Tracheal epithelial cell (primary cell): ENCODE data around the gene DPEP2. TPM values are rescaled to one million over a fixed set of nuclear protein-coding genes. Genes with fewer than 3 reads are reported as not detected.

ENCODE experiments used
- total RNA-seq: library from RNA; depleted of rRNA; stranded (reverse); fragments of >200 nt; gene quantifications from 2 replicates; pipeline ENCODE4 v1.2.1, GENCODE V29; 2014

Gene DPEP2
- total RNA-seq = under 0.01 TPM in 1 of 2 replicates, not detected in the other

GRCh38 chr16:67998779-67999688, at the start of gene DPEP2:
Gene DPEP2, minus strand, starts transcription at chr16:67999484. Its CDS starts 6,272 bp downstream, at chr16:67993212.

GRCh38 chr16:68022728-68023537, 23.6 kb upstream of the DPEP2 start, which contains the start of the genes DDX28 and DUS2:
Gene DDX28, minus strand, starts transcription at chr16:68023232. Its CDS starts 30 bp downstream, at chr16:68023202.
Gene DUS2, plus strand, starts transcription at chr16:68023284. Its CDS starts 14,740 bp downstream, at chr16:68038024.

GRCh38 chr16:68015681-68016080, 16.4 kb upstream of the DPEP2 start, which contains the start of gene DPEP2NB:
Gene DPEP2NB, minus strand, starts transcription at chr16:68015911. Its CDS starts 141 bp downstream, at chr16:68015770.

GRCh38 chr16:67979955-67980678, 19.2 kb downstream of the DPEP2 start, which contains the start of gene DPEP3:
Gene DPEP3, minus strand, starts transcription at chr16:67980499. Its CDS starts 119 bp downstream, at chr16:67980380.

GRCh38 chr16:67968400-67969253, 30.7 kb downstream of the DPEP2 start, which contains the start of gene SLC12A4:
Gene SLC12A4, minus strand, starts transcription at chr16:67968637. Its CDS starts 84 bp downstream, at chr16:67968553.

GRCh38 chr16:67943619-67944504, 55.4 kb downstream of the DPEP2 start, which contains the start of gene LCAT:
Gene LCAT, minus strand, starts transcription at chr16:67944120. Its CDS starts 19 bp downstream, at chr16:67944101.

Other genes starting within 250 kb of the DPEP2 start
- gene RANBP10, start 192.9 kb downstream of the DPEP2 start, total RNA-seq = 3.2 and 3.4 TPM in 2 replicates
- 0.85 TPM in 1 of 2 replicates, not detected in the other for gene TSNAXIP1, start 192.6 kb downstream of the DPEP2 start, total RNA-seq
- gene THAP11, start 157.2 kb downstream of the DPEP2 start, total RNA-seq = 33.5 and 58.0 TPM in 2 replicates
- 120 and 223 TPM in 2 replicates for gene NUTF2, start 152.6 kb downstream of the DPEP2 start, total RNA-seq
- gene CENPT, start 151.8 kb downstream of the DPEP2 start, total RNA-seq = 8.1 and 19.8 TPM in 2 replicates
- gene EDC4, start 126.4 kb downstream of the DPEP2 start, total RNA-seq = 37.9 and 48.0 TPM in 2 replicates
- 1.7 TPM in 1 of 2 replicates, not detected in the other for gene NRN1L, start 114.6 kb downstream of the DPEP2 start, total RNA-seq
- 8.2 and 13.6 TPM in 2 replicates for gene PSKH1, start 106.2 kb downstream of the DPEP2 start, total RNA-seq
- 0.24 TPM in 1 of 2 replicates, not detected in the other for gene CTRL, start 67.6 kb downstream of the DPEP2 start, total RNA-seq
- 19.2 and 61.2 TPM in 2 replicates for gene PSMB10, start 62.6 kb downstream of the DPEP2 start, total RNA-seq
- gene LCAT, start 55.4 kb downstream of the DPEP2 start, total RNA-seq = 1.4 and 3.2 TPM in 2 replicates
- gene SLC12A4, start 30.8 kb downstream of the DPEP2 start, total RNA-seq = 22.2 and 41.4 TPM in 2 replicates
- not detected in 2 replicates for gene DPEP3, start 19.0 kb downstream of the DPEP2 start, total RNA-seq
- gene DPEP2NB, start 16.4 kb upstream of the DPEP2 start, total RNA-seq = not detected in 2 replicates
- 14.3 and 14.5 TPM in 2 replicates for gene DDX28, start 23.7 kb upstream of the DPEP2 start, total RNA-seq
- gene DUS2, start 23.8 kb upstream of the DPEP2 start, total RNA-seq = 17.7 and 19.8 TPM in 2 replicates
- 4.6 and 11.7 TPM in 2 replicates for gene NFATC3, start 85.9 kb upstream of the DPEP2 start, total RNA-seq
- gene ESRP2, start 236.6 kb upstream of the DPEP2 start, total RNA-seq = 27.5 and 45.6 TPM in 2 replicates
- gene PLA2G15, start 245.9 kb upstream of the DPEP2 start, total RNA-seq = 10.2 and 10.6 TPM in 2 replicates